ENCODE results near the gene NSG2. TPM values are rescaled to one million over a fixed set of nuclear protein-coding genes. Genes with fewer than 3 reads are reported as not detected.

The NSG2 gene
- total RNA-seq, 2 experiments from 2014 or later: not detected

DNA sequence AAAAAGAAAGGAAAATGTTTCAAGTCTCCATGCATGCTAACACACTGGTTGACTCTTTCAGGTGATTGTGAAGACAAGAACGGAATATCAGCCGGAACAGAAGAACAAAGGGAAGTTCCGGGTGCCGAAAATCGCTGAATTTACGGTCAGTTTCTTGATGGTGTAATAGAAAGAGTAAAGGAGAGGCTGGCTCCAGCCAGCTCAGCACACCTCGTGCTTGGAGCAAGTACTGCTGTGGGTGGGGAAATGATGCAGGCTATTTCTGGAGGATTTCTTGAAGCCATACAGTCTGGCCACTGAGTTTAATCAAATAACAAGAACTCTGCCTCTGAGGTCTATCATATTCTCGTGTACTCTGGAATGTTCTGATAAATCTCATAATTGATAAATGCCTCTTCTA is 18.7 kb downstream of the NSG2 start:
- Histone ChIP-seq H3K4me1 (ENCODE audit: insufficient read depth, low read length, poor library complexity, severe bottlenecking) (no peaks in the 10 kb centered on the region), H3K79me2 (ENCODE audit: insufficient read depth, low read depth, low read length) (no peaks in the 10 kb centered on the region), H3K9me2 (ENCODE audit: insufficient read depth, low read length) (no peaks in the 10 kb centered on the region), H3K9me3 (ENCODE audit: low read length) (no peaks in the 10 kb centered on the region), H3K27ac (ENCODE audit: low read depth, low read length, poor library complexity, severe bottlenecking) (no peak overlapping the region), H3K4me3 (ENCODE audit: low read depth, low read length, poor library complexity, severe bottlenecking) (no peak overlapping the region), H2AFZ (ENCODE audit: low read length) (no peak overlapping the region), H3K4me2 (ENCODE audit: low read length) (no peak overlapping the region), H4K20me1 (ENCODE audit: insufficient read depth, low read length) (no peaks in the 10 kb centered on the region), H3K36me3 (ENCODE audit: insufficient read depth, low read length) (no peaks in the 10 kb centered on the region)
- intact Hi-C loops (cut with micrococcal nuclease; ENCODE audit: unreplicated experiment): no loop called here
- no TSS peak for BruUV-seq (replicated peaks)
- no peak for DNase-seq (ENCODE audit: low spot score)
- TF ChIP-seq, protein P1, sequence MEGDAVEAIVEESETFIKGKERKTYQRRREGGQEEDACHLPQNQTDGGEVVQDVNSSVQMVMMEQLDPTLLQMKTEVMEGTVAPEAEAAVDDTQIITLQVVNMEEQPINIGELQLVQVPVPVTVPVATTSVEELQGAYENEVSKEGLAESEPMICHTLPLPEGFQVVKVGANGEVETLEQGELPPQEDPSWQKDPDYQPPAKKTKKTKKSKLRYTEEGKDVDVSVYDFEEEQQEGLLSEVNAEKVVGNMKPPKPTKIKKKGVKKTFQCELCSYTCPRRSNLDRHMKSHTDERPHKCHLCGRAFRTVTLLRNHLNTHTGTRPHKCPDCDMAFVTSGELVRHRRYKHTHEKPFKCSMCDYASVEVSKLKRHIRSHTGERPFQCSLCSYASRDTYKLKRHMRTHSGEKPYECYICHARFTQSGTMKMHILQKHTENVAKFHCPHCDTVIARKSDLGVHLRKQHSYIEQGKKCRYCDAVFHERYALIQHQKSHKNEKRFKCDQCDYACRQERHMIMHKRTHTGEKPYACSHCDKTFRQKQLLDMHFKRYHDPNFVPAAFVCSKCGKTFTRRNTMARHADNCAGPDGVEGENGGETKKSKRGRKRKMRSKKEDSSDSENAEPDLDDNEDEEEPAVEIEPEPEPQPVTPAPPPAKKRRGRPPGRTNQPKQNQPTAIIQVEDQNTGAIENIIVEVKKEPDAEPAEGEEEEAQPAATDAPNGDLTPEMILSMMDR (conservative IDR thresholded peaks at IDR 0.05; ENCODE audit: low read length): no peak
- TF ChIP-seq EZH2phosphoT487 (IDR thresholded peaks at IDR 0.05; ENCODE audit: borderline replicate concordance, low read depth, low read length): no peak
- ChIA-PET POLR2A (interaction anchor here (0.5 kb wide), 1 partner anchor 662 kb away, joined by 3 read pairs; no protein-coding TSS in a partner anchor), CTCF (ENCODE audit: unreplicated experiment) (no interaction called here)

DNA sequence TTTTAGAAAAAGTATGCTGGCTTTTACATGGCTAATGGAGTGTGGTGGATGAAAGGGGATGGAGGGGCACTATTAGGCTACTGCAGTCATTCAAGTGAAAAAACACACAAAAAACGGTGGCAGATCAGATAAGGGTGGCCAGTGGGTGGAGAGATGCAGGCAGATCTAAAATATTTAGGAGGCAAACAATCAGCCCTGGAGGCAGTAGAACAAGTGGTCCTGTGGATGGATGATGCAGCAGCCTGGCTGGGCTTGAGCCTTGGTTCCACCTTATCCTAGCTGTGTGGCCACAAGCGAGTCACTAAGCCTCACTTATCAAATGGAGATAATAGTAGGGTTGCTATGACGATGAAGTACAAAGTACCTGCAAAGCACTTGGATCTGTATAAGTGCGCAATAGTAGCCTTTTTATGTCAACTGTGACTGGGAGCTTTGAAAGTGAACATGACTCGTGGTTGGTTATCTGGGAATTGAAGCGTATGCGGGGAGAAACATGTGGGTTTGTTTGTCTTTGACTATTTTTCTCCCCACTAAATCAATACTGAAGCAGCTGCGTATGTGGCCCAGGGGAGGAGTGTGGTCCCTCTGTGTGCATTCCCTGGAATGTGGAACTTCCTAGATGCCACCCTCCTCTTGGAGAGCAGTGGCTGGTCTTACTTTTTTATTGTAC is 20.2 kb downstream of the NSG2 start:
- CTCF ChIA-PET (ENCODE audit: unreplicated experiment): no interaction called here
- Histone ChIP-seq H3K4me1 (ENCODE audit: insufficient read depth, low read length, poor library complexity, severe bottlenecking) (no peaks in the 10 kb centered on the region), H3K79me2 (ENCODE audit: insufficient read depth, low read depth, low read length) (no peaks in the 10 kb centered on the region), H3K9me3 (ENCODE audit: low read length) (no peaks in the 10 kb centered on the region), H3K36me3 (ENCODE audit: insufficient read depth, low read length) (no peaks in the 10 kb centered on the region), H3K9me2 (ENCODE audit: insufficient read depth, low read length) (no peaks in the 10 kb centered on the region), H3K4me3 (ENCODE audit: low read depth, low read length, poor library complexity, severe bottlenecking) (no peak overlapping the region), H4K20me1 (ENCODE audit: insufficient read depth, low read length) (no peaks in the 10 kb centered on the region), H3K27ac (ENCODE audit: low read depth, low read length, poor library complexity, severe bottlenecking) (no peak overlapping the region), H2AFZ (ENCODE audit: low read length) (no peak overlapping the region), H3K4me2 (ENCODE audit: low read length) (no peak overlapping the region)
- TF ChIP-seq, protein P1 (conservative IDR thresholded peaks at IDR 0.05; ENCODE audit: low read length): no peak
- TF ChIP-seq EZH2phosphoT487 (IDR thresholded peaks at IDR 0.05; ENCODE audit: borderline replicate concordance, low read depth, low read length): no peak
- no TSS peak for BruUV-seq (replicated peaks)
- intact Hi-C loops (cut with micrococcal nuclease; ENCODE audit: unreplicated experiment): no loop called here
- POLR2A ChIA-PET: no interaction called here
- no peak for DNase-seq (ENCODE audit: low spot score)

DNA sequence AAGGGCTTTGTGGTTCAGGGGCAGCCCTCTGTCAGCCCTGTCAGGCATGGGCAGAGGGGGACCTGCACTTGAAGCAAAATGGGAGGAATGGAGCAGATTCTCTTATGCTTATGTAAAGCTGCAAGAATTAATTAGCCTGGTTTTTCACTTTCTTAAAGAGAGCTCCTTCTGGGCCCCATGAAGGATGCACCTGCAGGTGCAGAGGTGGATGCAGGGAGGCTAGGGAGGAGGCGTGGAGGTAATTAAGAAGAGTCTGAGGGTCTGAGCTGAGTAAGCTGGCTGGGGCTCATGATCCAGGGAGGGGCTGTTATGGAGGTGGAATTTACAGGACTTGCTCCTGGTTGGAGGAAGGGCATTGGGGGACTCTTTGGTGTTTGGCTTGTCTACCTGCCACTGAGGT is 22.0 kb downstream of the NSG2 start:
- Histone ChIP-seq H4K20me1 (ENCODE audit: insufficient read depth, low read length) (no peaks in the 10 kb centered on the region), H3K4me1 (ENCODE audit: insufficient read depth, low read length, poor library complexity, severe bottlenecking) (no peaks in the 10 kb centered on the region), H3K9me3 (ENCODE audit: low read length) (no peaks in the 10 kb centered on the region), H3K4me3 (ENCODE audit: low read depth, low read length, poor library complexity, severe bottlenecking) (no peak overlapping the region), H3K79me2 (ENCODE audit: insufficient read depth, low read depth, low read length) (no peaks in the 10 kb centered on the region), H3K36me3 (ENCODE audit: insufficient read depth, low read length) (no peaks in the 10 kb centered on the region), H3K4me2 (ENCODE audit: low read length) (no peak overlapping the region), H3K9me2 (ENCODE audit: insufficient read depth, low read length) (no peaks in the 10 kb centered on the region), H3K27ac (ENCODE audit: low read depth, low read length, poor library complexity, severe bottlenecking) (no peak overlapping the region), H2AFZ (ENCODE audit: low read length) (no peak overlapping the region)
- CTCF ChIA-PET (ENCODE audit: unreplicated experiment): no interaction called here
- DNase-seq (ENCODE audit: low spot score): no peak
- POLR2A ChIA-PET: interaction anchor here (1.0 to 1.3 kb wide), 2 partner anchors 9 to 18 kb away, joined by 3 to 9 read pairs; no protein-coding TSS in a partner anchor
- no TSS peak for BruUV-seq (replicated peaks)
- intact Hi-C loops (cut with micrococcal nuclease; ENCODE audit: unreplicated experiment): no loop called here
- no peak for TF ChIP-seq EZH2phosphoT487 (IDR thresholded peaks at IDR 0.05; ENCODE audit: borderline replicate concordance, low read depth, low read length)
- TF ChIP-seq, protein P1 (conservative IDR thresholded peaks at IDR 0.05; ENCODE audit: low read length): no peak
